ENCODE measurements around the gene RNF5. TPM values are rescaled to one million over a fixed set of nuclear protein-coding genes. Genes with fewer than 3 reads are reported as not detected.

The RNF5 gene
- total and polyA plus RNA-seq, 2 of the 4 experiments (the other 2 are of a cell fraction), result 18.8 to 41.4 TPM

- H3K4ac ChIP-seq (ENCODE audit: low read depth, low read length), result no peak overlapping the region
- no peak overlapping the region for H2AFZ ChIP-seq (replicated peaks; ENCODE audit: low read length, poor library complexity)
- H3K27me3 ChIP-seq (ENCODE audit: control insufficient read depth, insufficient read depth, low read length), result no peaks in the 10 kb centered on the region
- dilution Hi-C loops (cut with HindIII; ENCODE audit: low sequenced_read_pairs, unreplicated experiment) (no loop called here), in situ Hi-C loops (cut with MboI; ENCODE audit: low sequenced_read_pairs) (loop anchor here (10.0 kb wide), 1 partner anchor 200 kb away; the partner anchor contains the start of gene DXO), intact Hi-C loops (cut with micrococcal nuclease) (no loop called here)
- H3K4me2 ChIP-seq (ENCODE audit: low read depth, low read length), result no peak overlapping the region
- H3K4me1 ChIP-seq (ENCODE audit: control insufficient read depth, insufficient read depth, low read length), result peaks cover 8% of the 10 kb centered on the region
- no peak overlapping the region for H2AK5ac ChIP-seq (ENCODE audit: low read depth, low read length)
- no peak overlapping the region for H3K14ac ChIP-seq (replicated peaks; ENCODE audit: low read depth, low read length)
- ChIA-PET CTCF (no interaction called here), POLR2A (ENCODE audit: unreplicated experiment) (no interaction called here)
- H3K79me1 ChIP-seq (ENCODE audit: low read depth in 1 of 2, low read length in 2 of 2), result peaks cover 35 to 74% of the 10 kb centered on the region in 2 experiments
- no peak overlapping the region for H2BK5ac ChIP-seq (ENCODE audit: low read depth, low read length, poor library complexity, severe bottlenecking)
- no peak overlapping the region for H3K9ac ChIP-seq (ENCODE audit: low read depth, low read length)
- peaks cover 3% of the 10 kb centered on the region; the same call in 1 of the 2 replicates for H4K20me1 ChIP-seq (ENCODE audit: insufficient read depth, low read length)
- H3K9me3 ChIP-seq (ENCODE audit: control insufficient read depth, insufficient read depth, low read length), result no peaks in the 10 kb centered on the region
- no peak overlapping the region for H3K23ac ChIP-seq (ENCODE audit: low read depth, low read length)
- no TSS peak for BruUV-seq (replicated peaks)
- H3K4me3 ChIP-seq (ENCODE audit: insufficient read depth, low read depth, low read length), result no peak overlapping the region
- no peak overlapping the region for H3K18ac ChIP-seq (ENCODE audit: low read depth, low read length)
- H2BK20ac ChIP-seq (ENCODE audit: low read depth, low read length), result no peak overlapping the region
- no peak overlapping the region for H2BK120ac ChIP-seq (ENCODE audit: low read depth, low read length)
- H4K8ac ChIP-seq (ENCODE audit: low read depth in 2 of 2, low read length in 2 of 2), result no peak overlapping the region
- no peak overlapping the region for H2BK15ac ChIP-seq (ENCODE audit: low read depth, low read length)
- peaks cover 21% of the 10 kb centered on the region for H3K36me3 ChIP-seq (ENCODE audit: control insufficient read depth, insufficient read depth, low read length)
- H3K27ac ChIP-seq (ENCODE audit: insufficient read depth, low read length), result no peak overlapping the region
- H3K9me1 ChIP-seq (ENCODE audit: insufficient read depth, low read length), result peaks cover 37% of the 10 kb centered on the region
- H4K91ac ChIP-seq (ENCODE audit: insufficient read depth, low read depth, low read length), result no peak overlapping the region
- no peak overlapping the region for H3K56ac ChIP-seq (ENCODE audit: extremely low read depth, insufficient read depth, low read length)
- DNase-seq (no peak), ATAC-seq (ENCODE audit: low read depth) (no peak)
- TF ChIP-seq BHLHE40 (IDR thresholded peaks at IDR 0.05; ENCODE audit: low read depth, low read length) (no peak), USF2 (IDR thresholded peaks at IDR 0.05; ENCODE audit: low read depth, low read length) (no peak), FOS (IDR thresholded peaks at IDR 0.05; ENCODE audit: low read depth, low read length) (no peak), RAD21 (IDR thresholded peaks at IDR 0.05; ENCODE audit: low read length) (no peak), CHD1 (IDR thresholded peaks at IDR 0.05; ENCODE audit: low read depth, low read length) (no peak)
- WGBS, 2 experiments (ENCODE audit: extremely low coverage in 2 of 2, insufficient read length in 1 of 2), result no CpG with 5 or more reads among the region's 1 CpG
- H4K5ac ChIP-seq (ENCODE audit: low read depth, low read length), result no peak overlapping the region
- H2AK9ac ChIP-seq (replicated peaks; ENCODE audit: low read depth, low read length, poor library complexity), result no peak overlapping the region
Observed at GRCh38 chr6:32174416-32174815, 3.8 kb upstream of the RNF5 start.

Measured in IMR-90 (cell line).